Femur (tissue), 1 donor: Measurements from ENCODE around the gene GPRC5C.
A peak's percentile ranks its signal among the peaks of the same experiment; 100 is the strongest.

Experiments
- DNase-seq: peaks from one replicate; pipeline ENCODE4 v3.0.0-alpha.2; 2017

GPRC5C gene

GRCh38 chr17:74435775-74436359 is 4.0 kb downstream of the GPRC5C start:
- DNase-seq, result peak; percentile 51

GRCh38 chr17:74437702-74438101 is 5.8 kb downstream of the GPRC5C start:
- DNase-seq, result no peak

- no peak for DNase-seq
These were observed 8.0 kb downstream of the GPRC5C start for GRCh38 chr17:74439691-74440567.

GRCh38 chr17:74441537-74441936 is 9.6 kb downstream of the GPRC5C start:
- DNase-seq, result no peak

- no peak for DNase-seq
These were observed 10.4 kb downstream of the GPRC5C start for GRCh38 chr17:74442291-74442669.

GRCh38 chr17:74442670-74443515 is 11.0 kb downstream of the GPRC5C start:
- DNase-seq, result peak; percentile 86

- DNase-seq, result no peak
These were observed 11.8 kb downstream of the GPRC5C start for GRCh38 chr17:74443516-74444296.

- no peak for DNase-seq
These were observed 12.5 kb downstream of the GPRC5C start for GRCh38 chr17:74444406-74444805.

GRCh38 chr17:74445158-74445557 is 13.3 kb downstream of the GPRC5C start:
- DNase-seq, result no peak

- no peak for DNase-seq
These were observed 14.9 kb downstream of the GPRC5C start for GRCh38 chr17:74446551-74447500.

- no peak for DNase-seq
These were observed 15.8 kb downstream of the GPRC5C start for GRCh38 chr17:74447628-74448159.

GRCh38 chr17:74448756-74449155 is 16.9 kb downstream of the GPRC5C start:
- no peak for DNase-seq

- no peak for DNase-seq
These were observed 17.4 kb downstream of the GPRC5C start for GRCh38 chr17:74449306-74449705.

- DNase-seq, result no peak
These were observed 17.9 kb downstream of the GPRC5C start for GRCh38 chr17:74449773-74450172.

- DNase-seq, result no peak
These were observed 18.3 kb downstream of the GPRC5C start for GRCh38 chr17:74450231-74450630.

- no peak for DNase-seq
These were observed 19.1 kb downstream of the GPRC5C start for GRCh38 chr17:74450925-74451403.

GRCh38 chr17:74451557-74451956 is 19.7 kb downstream of the GPRC5C start:
- no peak for DNase-seq

GRCh38 chr17:74452033-74452840 is 20.3 kb downstream of the GPRC5C start:
- DNase-seq, result peak; percentile 71

- peak; percentile 43 for DNase-seq
These were observed 21.2 kb downstream of the GPRC5C start for GRCh38 chr17:74452841-74453661.
